ENCODE data around the gene DLGAP4.

DLGAP4 gene

DNA sequence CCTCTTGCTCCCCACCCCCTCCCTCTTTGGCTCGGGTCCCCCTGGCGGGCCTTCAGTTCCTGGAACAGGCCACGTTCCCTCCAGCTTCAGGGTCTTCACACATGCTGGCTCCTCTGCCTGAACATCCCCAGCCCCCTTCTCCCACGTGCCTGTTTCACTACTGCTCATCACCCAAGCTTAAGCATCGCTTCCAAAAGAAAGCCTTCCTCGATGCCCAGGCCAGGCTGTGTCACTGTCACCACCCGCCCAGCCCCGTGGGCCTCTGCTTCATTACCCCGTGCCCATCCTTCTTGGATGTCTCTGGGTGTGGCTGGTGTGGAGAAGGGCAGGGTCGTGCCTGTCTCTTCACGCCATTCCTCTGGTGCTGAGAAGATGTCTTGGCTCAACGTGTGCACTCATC is 2.8 kb downstream of the DLGAP4 start:
- DNase-seq (ENCODE audit: low read depth in 2 of 3, low spot score in 2 of 3): no peak

DNA sequence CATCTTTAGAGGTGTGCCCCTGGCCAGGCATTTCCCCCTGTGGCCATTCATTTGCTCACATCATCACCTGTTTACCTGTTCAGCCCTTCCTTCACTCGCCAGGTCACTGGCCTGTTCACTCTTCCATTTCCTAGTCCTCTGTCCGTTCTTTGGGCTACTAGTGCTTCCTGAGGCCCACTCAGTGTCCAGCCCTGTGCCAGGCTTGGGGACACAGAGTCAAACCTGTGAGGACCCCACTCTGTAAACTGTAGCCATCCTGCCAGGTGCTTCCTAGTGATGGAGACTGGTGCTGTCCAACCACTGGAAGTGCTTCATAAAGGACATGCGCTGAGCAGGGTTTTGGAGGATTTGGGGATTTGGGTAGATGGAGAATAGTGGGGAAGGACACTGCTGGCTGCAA is 3.5 kb downstream of the DLGAP4 start:
- DNase-seq (ENCODE audit: low read depth in 2 of 3, low spot score in 2 of 3): no peak

DNA sequence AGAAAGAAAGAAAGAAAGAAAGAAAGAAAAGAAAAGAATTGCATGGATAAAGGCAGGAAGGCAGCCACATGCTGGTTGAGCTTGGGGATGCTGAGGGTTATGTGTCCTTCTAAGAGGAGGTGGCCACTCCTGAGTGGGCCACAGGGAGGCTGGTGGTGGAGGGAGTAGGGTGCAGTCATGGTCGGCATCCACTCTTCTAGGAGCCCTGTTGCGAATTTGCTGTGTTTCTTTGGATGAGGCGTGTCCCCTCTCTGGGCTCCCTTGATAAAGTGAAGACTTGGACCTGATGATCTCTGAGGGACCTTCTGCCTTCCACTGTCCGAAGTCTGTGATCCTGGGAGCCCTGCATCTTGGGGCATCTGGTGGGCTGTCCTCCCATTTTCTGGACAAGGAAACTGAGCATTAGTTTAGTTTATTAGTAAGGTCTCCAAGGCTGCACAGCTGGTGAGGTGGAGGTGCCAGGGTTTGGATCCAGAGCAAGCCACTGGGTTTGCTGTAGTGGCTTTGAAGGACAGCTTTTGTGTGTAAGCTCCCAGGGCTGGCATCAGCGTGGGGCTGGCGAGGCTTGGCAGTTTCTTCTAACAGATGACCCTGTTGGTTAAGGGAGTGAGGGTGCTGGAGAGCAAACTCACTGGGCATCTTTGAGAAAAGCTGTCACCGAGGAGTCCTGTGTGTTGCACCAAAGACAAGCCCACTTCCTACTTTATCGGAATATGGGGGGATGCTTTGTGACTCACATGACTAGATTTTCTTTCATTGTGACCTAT is 4.3 kb downstream of the DLGAP4 start:
- no peak for DNase-seq (ENCODE audit: low read depth in 2 of 3, low spot score in 2 of 3)

DNA sequence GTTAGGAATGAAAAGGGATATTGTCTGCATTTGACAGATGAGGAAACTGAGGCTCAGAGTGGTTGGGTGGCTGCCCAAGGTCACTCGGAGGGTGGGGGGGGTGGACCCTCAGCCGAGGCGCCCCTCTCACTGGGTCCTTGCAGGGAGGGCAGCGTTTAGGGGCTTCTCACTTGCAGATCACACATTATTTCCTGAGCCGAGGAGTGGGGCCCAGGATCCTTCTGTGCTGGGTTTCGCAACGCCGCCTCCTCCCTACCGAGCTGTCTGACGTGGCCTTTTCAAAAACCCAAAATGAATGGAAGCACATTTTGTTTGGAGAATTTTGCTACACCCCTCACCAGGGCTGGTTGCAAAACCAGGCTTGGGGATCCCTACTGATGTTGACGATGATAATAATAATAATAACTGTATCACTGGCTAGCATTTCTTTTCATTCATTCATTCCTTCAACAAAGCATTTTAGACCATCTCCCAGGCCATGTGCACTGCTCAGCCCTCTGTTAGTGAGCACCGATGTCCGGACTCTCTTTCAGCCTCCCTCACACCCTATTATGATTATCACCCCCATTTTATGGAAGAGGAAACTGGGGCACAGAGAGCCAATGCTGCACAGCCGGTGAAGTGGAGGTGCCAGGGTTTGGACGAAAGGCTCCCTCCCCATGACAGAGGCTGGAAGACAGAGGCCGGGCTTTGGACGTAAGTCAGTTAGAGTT is 5.2 kb downstream of the DLGAP4 start:
- DNase-seq (ENCODE audit: low read depth in 2 of 3, low spot score in 2 of 3): no peak

DNA sequence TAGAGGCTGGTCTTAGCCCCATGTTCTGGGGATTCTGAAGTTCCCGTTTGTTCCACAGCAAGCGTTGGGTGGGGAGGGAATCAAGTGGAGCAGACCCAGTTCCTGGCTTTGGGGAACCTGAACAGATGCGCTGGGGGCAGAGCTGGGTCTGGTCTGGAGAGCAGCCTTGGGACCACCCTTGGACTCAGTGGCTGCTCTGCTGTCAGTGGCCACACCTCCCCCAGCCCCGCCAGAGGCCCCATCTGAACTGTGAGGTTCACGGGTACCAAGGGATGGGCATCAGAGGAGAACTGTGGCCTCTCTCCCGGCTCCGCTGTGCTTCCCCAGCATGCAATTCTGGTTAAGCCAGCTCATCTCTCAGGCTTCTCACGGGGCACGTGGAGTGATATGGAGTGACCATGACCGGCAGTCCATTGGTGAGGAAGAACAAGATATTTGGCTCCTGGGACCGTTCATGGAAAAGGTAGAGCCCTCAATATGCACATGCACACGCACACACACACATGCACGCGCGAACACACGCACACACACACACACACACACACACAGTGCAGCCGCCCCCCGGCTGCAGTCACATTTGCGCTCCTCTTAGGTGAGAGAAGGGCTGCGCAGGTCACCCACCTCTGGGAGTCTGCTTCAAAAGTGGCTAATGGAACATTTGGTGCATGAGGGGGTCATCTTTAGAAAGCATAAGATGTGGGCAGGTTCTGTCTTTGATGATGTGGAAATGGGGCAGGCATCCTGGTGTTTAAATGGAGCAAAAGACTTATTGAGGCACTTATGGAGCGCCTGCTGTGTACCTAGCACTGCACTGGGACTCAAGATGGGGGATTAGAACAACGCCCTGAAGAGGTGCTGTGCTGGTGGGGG is 6.0 kb downstream of the DLGAP4 start:
- DNase-seq (ENCODE audit: low read depth in 2 of 3, low spot score in 2 of 3): no peak

DNA sequence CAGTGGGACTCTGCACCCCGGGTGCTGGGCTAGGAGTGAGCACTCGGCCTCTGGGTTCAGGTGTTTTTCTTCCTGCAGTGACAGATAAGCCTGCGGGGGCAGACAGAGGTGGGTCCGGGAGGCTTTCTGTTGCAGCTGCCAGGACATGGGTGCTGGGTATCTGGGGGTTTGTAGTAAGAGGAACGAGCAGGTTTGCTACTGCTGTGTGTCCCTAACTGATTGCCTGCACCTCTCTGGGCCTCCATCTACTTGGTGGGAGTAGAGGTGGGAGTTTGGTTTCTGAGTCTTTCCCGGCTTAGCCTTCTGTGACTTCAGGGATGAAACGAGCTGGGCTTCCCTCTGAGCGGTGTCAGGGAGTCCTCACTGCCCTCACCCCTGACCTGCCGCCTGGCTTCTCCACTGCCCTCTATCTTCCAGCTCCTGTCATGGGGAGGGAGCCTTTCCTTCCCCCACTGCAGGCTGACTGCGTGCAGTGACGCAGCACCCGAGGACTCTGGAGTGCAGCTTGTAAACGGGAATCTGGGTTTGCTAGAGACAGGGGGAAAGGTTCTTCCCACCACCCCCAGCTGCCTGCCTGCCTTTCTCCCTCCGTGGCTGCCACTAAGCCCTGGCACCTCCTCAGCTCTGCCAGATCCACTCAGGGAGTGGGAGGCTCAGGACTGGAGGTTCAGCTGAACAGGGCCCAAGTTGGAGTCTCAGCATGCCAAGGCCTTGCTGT is 6.7 kb downstream of the DLGAP4 start:
- no peak for DNase-seq (ENCODE audit: low read depth in 2 of 3, low spot score in 2 of 3)

DNA sequence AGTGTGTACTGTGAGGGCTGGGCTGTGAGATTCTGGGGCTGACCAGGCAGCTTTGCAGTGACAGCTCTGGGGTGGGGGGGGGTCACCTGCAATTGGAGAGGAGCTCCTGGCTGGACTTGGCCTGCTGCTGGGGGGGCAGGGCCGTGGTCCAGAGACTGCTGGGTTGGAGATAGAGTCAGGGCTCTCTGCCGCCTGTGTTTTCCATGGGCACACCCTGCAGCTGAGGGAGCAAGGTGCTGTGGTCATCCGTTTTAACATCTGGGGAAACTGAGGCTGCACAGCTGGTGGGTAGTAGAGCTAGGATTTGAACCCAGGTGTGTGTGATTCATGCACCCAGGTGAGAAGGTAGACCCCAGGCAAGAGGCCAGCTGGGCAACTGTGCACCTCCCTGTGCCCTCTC is 7.3 kb downstream of the DLGAP4 start:
- no peak for DNase-seq (ENCODE audit: low read depth in 2 of 3, low spot score in 2 of 3)

DNA sequence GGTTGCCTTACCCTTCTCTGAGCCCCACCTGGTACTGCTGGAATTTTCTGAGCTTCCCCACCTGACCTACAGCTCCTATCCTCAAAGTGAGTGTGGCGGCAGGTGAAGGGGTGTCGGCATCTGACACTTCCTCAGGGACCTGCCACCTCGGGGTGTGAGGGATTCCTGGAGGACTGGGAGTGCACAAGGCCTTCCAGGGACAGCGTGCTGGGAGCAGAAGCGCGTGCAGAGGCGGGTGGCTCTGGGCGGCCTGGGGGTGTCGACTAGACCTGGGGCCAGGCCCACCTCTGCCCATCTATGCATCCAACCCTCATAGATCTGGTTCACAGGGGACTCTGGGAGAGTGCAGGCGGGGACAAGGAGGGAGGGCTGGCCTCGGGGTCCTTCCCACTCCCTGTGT is 7.8 kb downstream of the DLGAP4 start:
- DNase-seq (ENCODE audit: low read depth in 2 of 3, low spot score in 2 of 3): no peak

DNA sequence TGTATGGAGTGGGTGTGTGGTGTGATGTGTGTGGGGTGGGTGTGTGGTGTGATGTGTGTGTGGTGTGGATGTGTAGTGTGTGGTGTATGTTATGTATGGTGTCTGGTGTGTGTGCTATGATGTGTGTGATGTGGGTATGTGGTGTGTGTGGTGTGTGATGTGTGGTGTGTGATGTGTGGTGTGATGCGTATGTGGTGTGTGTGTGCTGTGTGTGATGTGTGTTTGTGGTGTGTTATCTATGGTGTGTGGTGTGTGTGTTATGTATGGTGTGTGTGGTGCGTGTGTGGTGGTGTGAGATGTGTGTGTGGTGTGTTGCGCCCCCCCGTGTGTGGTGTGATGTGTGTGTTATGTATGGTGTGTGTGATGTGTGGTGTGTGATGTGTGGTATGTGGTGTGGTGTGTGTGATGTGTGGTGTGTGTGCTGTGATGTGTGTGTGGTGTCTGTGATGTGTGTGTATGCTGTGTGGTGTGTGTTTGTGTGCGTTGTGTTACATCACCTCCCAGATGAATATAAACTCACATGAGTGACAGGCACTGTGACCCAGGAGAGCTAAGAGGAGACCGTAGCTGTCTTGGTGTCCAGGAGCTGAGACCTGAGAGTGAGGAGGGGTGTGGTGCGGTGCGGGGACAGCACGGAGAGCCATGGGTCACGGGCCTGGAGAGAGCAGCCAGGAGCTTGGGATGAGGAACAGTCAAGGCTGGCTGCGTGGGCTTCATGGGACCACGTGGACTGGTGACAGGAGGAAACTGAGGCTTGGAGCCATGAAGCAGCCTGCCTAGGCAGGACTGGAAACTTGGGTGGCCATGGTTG is 8.8 kb downstream of the DLGAP4 start:
- DNase-seq (ENCODE audit: low read depth in 2 of 3, low spot score in 2 of 3): no peak

DNA sequence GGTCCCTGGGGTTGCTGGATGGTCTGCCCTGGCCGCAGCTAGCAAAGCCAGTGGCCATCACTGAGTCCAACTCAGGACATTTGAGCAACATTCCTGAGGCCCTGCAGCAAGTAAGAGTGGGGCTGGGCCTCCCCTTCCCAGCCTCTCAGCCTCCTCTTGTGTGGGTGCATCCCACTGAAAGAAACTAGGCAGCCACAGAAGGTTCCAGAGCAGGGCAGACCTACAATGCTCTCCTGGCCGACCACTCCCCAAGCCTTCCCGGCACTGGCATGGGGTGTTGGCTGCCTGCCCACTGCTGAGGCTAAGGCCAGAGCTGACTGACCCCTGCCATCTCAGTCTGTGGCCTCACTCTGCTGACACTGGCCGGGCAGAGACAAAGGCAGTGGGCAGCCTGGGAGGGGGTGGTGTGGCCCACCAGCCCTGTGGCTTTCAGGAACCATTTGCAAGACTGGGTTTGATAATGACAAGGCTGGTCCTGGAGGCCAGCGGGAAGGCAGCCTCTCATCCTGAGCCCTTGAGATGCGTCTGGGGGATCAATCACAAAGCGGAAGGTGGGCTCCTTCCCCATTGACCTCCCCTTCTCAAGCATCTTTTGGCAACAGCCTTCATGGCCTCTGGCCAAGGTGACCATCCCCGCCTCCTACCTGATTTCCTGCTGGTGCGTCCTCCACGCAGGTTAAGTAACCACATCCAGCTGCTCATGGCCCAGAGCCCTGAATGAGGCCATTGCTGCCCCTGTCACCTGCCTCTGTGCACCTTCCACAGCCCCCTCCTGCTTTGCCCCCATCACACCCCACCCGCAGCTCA is 9.6 kb downstream of the DLGAP4 start:
- no peak for DNase-seq (ENCODE audit: low read depth in 2 of 3, low spot score in 2 of 3)

DNA sequence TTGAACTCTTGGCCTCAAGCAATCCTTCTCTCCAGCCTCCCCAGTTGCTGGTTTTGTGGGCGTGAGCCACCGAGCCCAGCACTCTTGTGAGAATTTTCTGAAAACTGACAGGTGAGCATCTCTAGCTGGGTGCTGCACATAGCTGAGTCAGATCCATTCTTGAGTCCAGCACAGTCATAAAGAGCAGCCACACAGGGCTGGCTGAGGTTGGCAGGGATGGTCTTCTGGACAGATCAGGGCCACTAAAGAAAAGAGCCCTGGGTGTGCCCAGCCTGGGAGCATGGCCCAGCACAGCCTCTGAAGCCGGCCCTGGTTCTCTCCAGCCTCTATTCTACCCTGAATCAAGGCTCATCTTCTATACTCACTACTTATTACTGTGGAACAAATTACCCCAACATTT is 11.5 kb downstream of the DLGAP4 start:
- no peak for DNase-seq (ENCODE audit: low read depth in 2 of 3, low spot score in 2 of 3)

DNA sequence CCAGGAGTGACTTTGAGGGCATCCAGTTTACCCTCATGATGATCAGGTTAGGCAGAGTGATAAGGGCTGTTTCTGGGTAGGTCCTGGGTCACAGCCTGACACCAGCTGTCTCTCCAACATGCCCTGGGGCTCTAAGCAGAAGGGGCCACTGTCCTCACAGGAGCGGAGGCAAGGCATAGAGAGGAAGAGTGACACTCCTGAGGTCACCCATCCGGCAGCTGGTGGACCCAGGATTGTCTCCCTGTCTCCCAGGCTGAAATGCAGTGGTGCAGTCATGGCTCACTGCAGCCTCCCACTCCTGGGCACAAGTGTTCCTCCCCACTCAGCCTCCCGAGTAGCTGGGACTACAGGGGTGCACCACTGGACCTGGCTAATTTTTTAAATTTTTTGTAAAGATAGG is 12.0 kb downstream of the DLGAP4 start:
- no peak for DNase-seq (ENCODE audit: low read depth in 2 of 3, low spot score in 2 of 3)

DNA sequence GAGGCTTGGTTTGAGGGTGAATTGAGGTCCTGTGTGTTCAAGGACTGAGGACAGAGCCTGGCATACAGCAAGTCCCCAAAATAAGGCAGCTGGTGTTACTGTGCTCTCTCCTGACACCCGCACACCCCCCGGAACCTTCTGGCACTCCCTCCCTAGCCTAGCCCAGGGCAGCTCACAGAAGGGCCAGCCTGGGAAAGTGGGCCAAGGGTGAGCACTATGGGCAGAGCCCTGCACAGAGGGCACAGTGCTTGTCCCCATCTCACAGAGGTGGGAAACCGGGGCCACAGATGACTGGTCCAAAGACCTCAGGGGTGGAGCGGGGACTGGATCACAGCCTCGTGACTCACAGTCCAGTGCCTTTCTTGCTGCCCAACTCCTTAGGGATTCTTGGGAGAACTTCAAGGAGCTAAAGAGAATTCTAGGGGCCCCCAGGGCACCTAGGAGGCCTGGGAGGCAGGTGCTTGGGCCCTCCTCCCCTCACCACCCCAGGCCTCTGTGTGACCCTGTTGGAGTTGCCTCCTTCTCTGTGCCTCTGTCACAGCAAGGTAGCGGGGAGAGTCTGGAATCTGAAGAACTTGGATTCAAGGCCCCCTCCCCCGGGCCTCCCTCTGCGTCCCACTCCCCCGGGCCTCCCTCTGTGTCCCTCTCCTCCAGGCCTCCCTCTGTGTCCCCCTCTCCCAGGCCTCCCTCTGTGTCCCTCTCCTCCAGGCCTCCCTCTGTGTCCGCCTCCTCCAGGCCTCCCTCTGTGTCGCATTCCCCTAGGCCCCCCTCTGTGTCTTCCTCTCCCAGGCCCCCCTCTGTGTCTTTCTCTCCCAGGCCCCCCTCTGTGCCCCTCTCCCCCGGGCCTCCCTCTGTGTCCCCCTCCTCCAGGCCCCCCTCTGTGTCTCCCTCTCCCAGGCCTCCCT is 13.5 kb downstream of the DLGAP4 start:
- DNase-seq (ENCODE audit: low read depth in 2 of 3, low spot score in 2 of 3): no peak

DNA sequence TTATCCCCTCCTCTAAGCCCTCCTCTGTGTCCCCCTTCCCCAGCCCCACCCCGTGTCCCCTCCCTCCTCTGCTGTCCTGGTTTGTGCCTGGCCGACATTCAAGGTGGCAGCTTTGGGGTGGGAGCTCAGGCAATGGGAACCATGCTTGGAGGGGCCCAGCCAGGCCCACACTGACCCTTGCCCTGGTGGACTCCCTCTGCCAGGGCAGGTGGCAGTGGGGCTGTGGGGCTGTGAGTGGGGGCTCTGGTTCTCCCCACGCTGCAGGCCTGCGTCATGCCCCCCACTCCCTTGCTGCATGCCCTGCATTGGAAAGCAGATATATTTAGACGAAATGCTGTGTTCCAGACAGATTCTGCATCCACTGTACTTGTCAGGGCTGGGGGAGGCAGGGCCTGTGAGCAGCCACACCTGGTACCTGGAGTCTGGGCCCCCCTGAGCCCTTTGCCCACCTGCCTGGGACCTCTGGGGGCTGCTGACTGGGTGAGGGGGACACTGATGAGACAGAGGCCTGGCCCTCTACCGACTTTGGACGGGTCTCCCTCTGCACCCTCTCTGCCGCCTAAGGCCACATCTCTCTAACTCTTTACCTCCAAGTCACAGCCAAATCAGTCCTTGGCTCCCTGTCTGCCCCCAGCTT is 14.2 kb downstream of the DLGAP4 start:
- DNase-seq (ENCODE audit: low read depth in 2 of 3, low spot score in 2 of 3): no peak

DNA sequence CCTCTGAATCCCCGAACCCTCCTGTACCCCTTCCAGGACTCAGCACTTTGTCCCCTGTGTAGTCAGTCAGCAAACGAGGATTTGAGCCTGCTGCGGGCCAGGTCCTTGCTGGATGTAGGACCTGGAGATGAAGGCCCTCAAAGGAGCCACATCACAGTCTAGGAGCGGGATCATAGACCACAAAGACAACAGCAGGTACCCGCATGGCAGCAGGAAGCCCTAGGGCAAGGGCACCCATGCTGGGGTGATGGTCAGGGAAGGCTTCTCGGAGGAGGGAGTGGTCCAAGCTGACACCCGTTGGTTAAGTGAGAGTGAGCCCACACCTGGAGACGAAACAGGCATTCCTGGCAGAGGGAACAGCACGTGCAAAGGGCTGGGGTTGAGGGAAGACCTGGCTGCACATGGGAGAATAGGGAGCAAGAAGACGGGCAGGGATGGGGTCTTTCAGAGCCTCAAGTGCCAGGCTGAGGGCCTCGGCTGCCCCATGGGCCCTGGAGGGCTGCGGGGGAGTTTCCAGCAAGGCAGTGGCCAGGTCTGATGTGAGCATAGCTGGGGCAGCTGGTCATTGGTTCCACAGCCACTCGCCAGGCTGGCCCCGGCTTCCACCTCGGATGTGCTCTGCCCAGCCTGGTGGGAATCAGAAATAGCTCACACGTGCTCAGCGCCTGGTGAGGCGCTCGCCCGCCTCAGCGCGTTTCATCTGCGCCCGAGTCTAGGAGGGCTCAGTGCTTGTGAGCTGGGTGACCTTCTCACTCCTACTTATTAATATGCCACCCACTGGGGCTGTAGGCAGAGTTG is 15.0 kb downstream of the DLGAP4 start:
- no peak for DNase-seq (ENCODE audit: low read depth in 2 of 3, low spot score in 2 of 3)

DNA sequence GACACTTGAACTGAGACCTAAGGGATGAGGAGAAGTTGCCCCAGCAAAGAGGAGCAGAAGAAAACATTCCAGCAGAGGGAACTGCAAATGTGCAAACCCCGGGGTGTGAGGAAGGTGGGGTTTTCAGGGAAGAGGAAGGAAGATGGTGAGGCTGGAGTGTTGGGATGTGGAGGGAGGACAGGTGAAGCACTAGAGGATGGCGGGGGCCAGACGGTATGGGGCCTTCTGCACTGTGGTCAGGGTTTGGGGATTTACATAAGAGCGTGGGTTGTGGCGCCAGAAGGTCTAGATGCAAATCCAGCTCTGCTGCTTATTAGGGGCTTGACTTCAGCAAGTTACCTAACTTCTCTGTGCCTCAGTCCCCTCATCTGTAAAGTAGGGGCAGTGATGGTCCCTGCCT is 16.0 kb downstream of the DLGAP4 start:
- DNase-seq (ENCODE audit: low read depth in 2 of 3, low spot score in 2 of 3): no peak

DNA sequence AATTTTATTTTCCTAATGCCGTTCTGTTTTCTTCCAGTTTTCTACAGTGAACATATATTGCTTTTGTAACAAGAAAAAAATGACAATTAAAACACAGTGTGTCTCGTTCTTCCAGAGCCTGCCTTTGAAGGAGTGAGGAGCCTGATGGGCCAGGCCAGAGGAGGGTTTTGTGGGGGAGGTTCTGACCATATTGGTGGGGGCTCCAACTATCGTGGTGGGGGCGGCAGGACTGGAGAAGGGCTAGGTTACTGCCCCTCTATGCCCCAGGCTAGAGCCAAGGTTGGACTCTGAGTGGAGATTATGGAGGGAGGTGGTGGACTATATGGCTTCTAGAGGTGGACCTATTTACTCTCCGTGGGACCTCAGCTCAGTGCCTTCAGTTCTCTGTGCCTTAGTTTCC is 24.0 kb downstream of the DLGAP4 start:
- DNase-seq (ENCODE audit: low read depth in 2 of 3, low spot score in 2 of 3): no peak

Measured in activated CD8-positive, alpha-beta memory T cell treated with anti-CD3 and anti-CD28 coated beads for 48 hours (primary cell).